ENCODE data around the gene SESN1. TPM values are rescaled to one million over a fixed set of nuclear protein-coding genes. Genes with fewer than 3 reads are reported as not detected.

The SESN1 gene
- polyA plus RNA-seq, 3 donors = 1.8 to 21.0 (median 3.1) TPM

GRCh38 chr6:108944071-108944470, 150.6 kb downstream of the SESN1 start:
- DNase-seq = no peak
- intact Hi-C loops (cut with micrococcal nuclease) = no loop called here
- H3K9ac ChIP-seq (ENCODE audit: insufficient read depth, low read length, poor library complexity, severe bottlenecking) = no peak overlapping the region
- 100% methylated on average over 1 of the region's 1 CpG for WGBS (ENCODE audit: insufficient coverage)
- H4K20me1 ChIP-seq (ENCODE audit: insufficient read depth, low read length) = no peaks in the 10 kb centered on the region
- H2AFZ ChIP-seq (ENCODE audit: insufficient read depth, low read depth, low read length, poor library complexity, severe bottlenecking) = no peak overlapping the region
- Mint-ChIP-seq H3K36me3 (no peaks in the 10 kb centered on the region), H3K27me3 (ENCODE audit: low read depth in 3 of 3) (peaks cover 0 to 3% (median 0%) of the 10 kb centered on the region in 3 donors), H3K4me3 (no peak overlapping the region), H3K27ac (no peak overlapping the region), H3K9me3 (peaks cover 0 to 4% (median 0%) of the 10 kb centered on the region in 7 donors), H3K4me1 (peaks cover 34% of the 10 kb centered on the region)
- TF ChIP-seq CTCF (IDR thresholded peaks at IDR 0.05) = no peak
- H3K79me2 ChIP-seq (ENCODE audit: insufficient read depth, low read length) = no peaks in the 10 kb centered on the region
- H3K4me2 ChIP-seq (replicated peaks; ENCODE audit: extremely low read depth, low read length, poor library complexity, severe bottlenecking) = no peak overlapping the region
- no peaks in the 10 kb centered on the region for H3K27me3 ChIP-seq (ENCODE audit: control insufficient read depth in 2 of 2, insufficient read depth in 2 of 2, low read length in 2 of 2)
- H3K27ac ChIP-seq (ENCODE audit: low read depth in 1 of 2, low read length in 2 of 2) = no peak overlapping the region
- H3K4me3 ChIP-seq (replicated peaks in 1 of 3; ENCODE audit: low read depth in 2 of 3, low read length in 3 of 3) = no peak overlapping the region
- H3K4me1 ChIP-seq (ENCODE audit: control insufficient read depth in 1 of 2, insufficient read depth in 2 of 2, low read length in 2 of 2) = peaks cover 16 to 25% of the 10 kb centered on the region in 2 donors
- no peaks in the 10 kb centered on the region for H3K9me3 ChIP-seq (replicated peaks in 1 of 2; ENCODE audit: control insufficient read depth in 1 of 2, insufficient read depth in 1 of 2, low read length in 2 of 2)
- no peaks in the 10 kb centered on the region for H3K36me3 ChIP-seq (replicated peaks in 1 of 2; ENCODE audit: control insufficient read depth in 1 of 2, insufficient read depth in 2 of 2, low read length in 2 of 2)

- H3K27ac Mint-ChIP-seq = peak overlapping the region in 1 of 7 donors; percentile 46
- H3K9ac ChIP-seq (ENCODE audit: insufficient read depth, low read length, poor library complexity, severe bottlenecking) = no peak overlapping the region
- H3K9me3 ChIP-seq (replicated peaks in 1 of 2; ENCODE audit: control insufficient read depth in 1 of 2, insufficient read depth in 1 of 2, low read length in 2 of 2) = no peaks in the 10 kb centered on the region
- no peak overlapping the region for H3K4me3 ChIP-seq (replicated peaks in 1 of 3; ENCODE audit: low read depth in 2 of 3, low read length in 3 of 3)
- no peaks in the 10 kb centered on the region for H3K79me2 ChIP-seq (ENCODE audit: insufficient read depth, low read length)
- intact Hi-C loops (cut with micrococcal nuclease) = no loop called here
- TF ChIP-seq CTCF (IDR thresholded peaks at IDR 0.05) = no peak
- no peak overlapping the region for H3K27ac ChIP-seq (ENCODE audit: low read depth in 1 of 2, low read length in 2 of 2)
- H3K36me3 Mint-ChIP-seq = no peaks in the 10 kb centered on the region
- peaks cover 0 to 2% (median 0%) of the 10 kb centered on the region in 3 donors for H3K27me3 Mint-ChIP-seq (ENCODE audit: low read depth in 3 of 3)
- H2AFZ ChIP-seq (ENCODE audit: insufficient read depth, low read depth, low read length, poor library complexity, severe bottlenecking) = peak overlapping the region; percentile 21
- peak overlapping the region; percentile 35 for H3K4me2 ChIP-seq (replicated peaks; ENCODE audit: extremely low read depth, low read length, poor library complexity, severe bottlenecking)
- WGBS (ENCODE audit: insufficient coverage) = no CpG with 5 or more reads among the region's 9 CpGs
- DNase-seq = no peak
- H3K4me1 ChIP-seq (ENCODE audit: control insufficient read depth in 1 of 2, insufficient read depth in 2 of 2, low read length in 2 of 2) = peaks cover 12 to 25% of the 10 kb centered on the region in 2 donors
- H3K36me3 ChIP-seq (replicated peaks in 1 of 2; ENCODE audit: control insufficient read depth in 1 of 2, insufficient read depth in 2 of 2, low read length in 2 of 2) = no peaks in the 10 kb centered on the region
- peaks cover 26% of the 10 kb centered on the region for H3K4me1 Mint-ChIP-seq
- H3K9me3 Mint-ChIP-seq = peaks cover 0 to 4% (median 0%) of the 10 kb centered on the region in 7 donors
- H3K4me3 Mint-ChIP-seq = peak overlapping the region in 1 of 2 donors; percentile 76
- H3K27me3 ChIP-seq (ENCODE audit: control insufficient read depth in 2 of 2, insufficient read depth in 2 of 2, low read length in 2 of 2) = no peaks in the 10 kb centered on the region
- H4K20me1 ChIP-seq (ENCODE audit: insufficient read depth, low read length) = no peaks in the 10 kb centered on the region
Observed at GRCh38 chr6:108942556-108943492, 151.8 kb downstream of the SESN1 start.
